A673 (cell line): ENCODE results near the gene ZBTB7B. TPM values are rescaled to one million over a fixed set of nuclear protein-coding genes. Genes with fewer than 3 reads are reported as not detected.
A peak's percentile ranks its signal among the peaks of the same experiment; 100 is the strongest.

Experiments used
- BruUV-seq: library from RNA; stranded (reverse); fragments of 400-500 nt; replicated peaks from 2 replicates; lab custom pipeline; 2021; lab: Mats Ljungman, UMichigan
- CTCF ChIA-PET: fragments of 300-600 bp; sonication (Branson Sonifier 250); formaldehyde crosslinking; loops from one replicate; lab custom pipeline; 2022; ENCODE audit warnings: antibody characterized with exemption; lab: Charles Lee
- POLR2A ChIA-PET: fragments of 300-600 bp; sonication (Branson Sonifier 250); formaldehyde crosslinking; loops from one replicate; lab custom pipeline; 2022; ENCODE audit warnings: antibody characterized with exemption; ENCODE audit not compliant: low non-redundant PET; lab: Charles Lee
- DNase-seq: peaks from one replicate; pipeline ENCODE4 v3.0.0-alpha.2; 2015; ENCODE audit warnings: low spot score
- H3K27ac ChIP-seq: fragments of 200-600 bp; sonication (generic); 2 replicates; pipeline ENCODE4 v1.5.1; 2016; ENCODE audit warnings: mixed run types, low read depth, mild to moderate bottlenecking, mixed read lengths, antibody characterized with exemption, low read length; ENCODE audit not compliant: poor library complexity, severe bottlenecking
- H3K27me3 ChIP-seq: fragments of 200-600 bp; sonication (generic); replicated peaks from 2 replicates; pipeline ENCODE4 v1.6.1; 2017; ENCODE audit warnings: mixed run types, low read depth, mild to moderate bottlenecking, mixed read lengths, antibody characterized with exemption, low read length; ENCODE audit not compliant: insufficient read depth, poor library complexity
- H3K36me3 ChIP-seq: fragments of 200-600 bp; sonication (generic); 2 replicates; pipeline ENCODE4 v1.6.1; 2016; ENCODE audit warnings: mixed run types, mild to moderate bottlenecking, mixed read lengths, antibody characterized with exemption, low read length; ENCODE audit not compliant: insufficient read depth, poor library complexity, severe bottlenecking
- H3K4me1 ChIP-seq: fragments of 200-600 bp; sonication (generic); 2 replicates; pipeline ENCODE4 v1.6.1; 2017; ENCODE audit warnings: mixed run types, mild to moderate bottlenecking, mixed read lengths, antibody characterized with exemption, low read length; ENCODE audit not compliant: insufficient read depth, poor library complexity, severe bottlenecking
- H3K4me3 ChIP-seq: fragments of 200-600 bp; sonication (generic); 2 replicates; pipeline ENCODE4 v1.5.1; 2016; ENCODE audit warnings: low read depth, mixed run types, mild to moderate bottlenecking, mixed read lengths, low read length; ENCODE audit not compliant: poor library complexity, severe bottlenecking
- H3K9me3 ChIP-seq: fragments of 200-600 bp; sonication (generic); 2 replicates; pipeline ENCODE4 v1.6.1; 2016; ENCODE audit warnings: mixed run types, low read depth, mild to moderate bottlenecking, mixed read lengths, antibody characterized with exemption, low read length; ENCODE audit not compliant: poor library complexity, severe bottlenecking
- EZH2 ChIP-seq: fragments of 200-600 bp; sonication (generic); IDR thresholded peaks from 2 replicates; pipeline ENCODE4 v1.6.1; 2017; ENCODE audit warnings: borderline replicate concordance, low read depth, mild to moderate bottlenecking, mixed read lengths, antibody characterized with exemption, low read length; ENCODE audit not compliant: poor library complexity, severe bottlenecking
- intact Hi-C: fragments of 100-400 bp; cut with micrococcal nuclease; formaldehyde crosslinking; loops from one replicate; pipeline ENCODE4 v1.10.0; 2022; ENCODE audit not compliant: unreplicated experiment
- total RNA-seq: library from RNA; stranded (reverse); gene quantifications from 2 replicates; pipeline ENCODE4 v1.2.3, GENCODE V29; 2021
- TF ChIP-seq, protein P1 (sequence below): fragments of 300-800, 200-600 bp; sonication (generic); conservative IDR thresholded peaks from 2 replicates; pipeline ENCODE4 v1.5.1; 2017; ENCODE audit warnings: low read depth, mild to moderate bottlenecking, antibody characterized with exemption, low read length, moderate library complexity, mixed read lengths

Gene ZBTB7B
- total RNA-seq, 1 experiment from 2014 or later, result 19.2 TPM

GRCh38 chr1:155063550-155064110 lies 61.0 kb downstream of the ZBTB7B start, which contains the start of gene EFNA4:
Gene EFNA4 (plus strand): TSS chr1:155063740. CDS start chr1:155063824, 84 bp downstream.
- POLR2A ChIA-PET, result no interaction called here
- H3K36me3 ChIP-seq, result no peaks in the 10 kb centered on the region
- peaks cover 31% of the 10 kb centered on the region for H3K4me1 ChIP-seq
- no peaks in the 10 kb centered on the region for H3K27me3 ChIP-seq
- TF ChIP-seq EZH2, result no peak
- TF ChIP-seq, protein P1, sequence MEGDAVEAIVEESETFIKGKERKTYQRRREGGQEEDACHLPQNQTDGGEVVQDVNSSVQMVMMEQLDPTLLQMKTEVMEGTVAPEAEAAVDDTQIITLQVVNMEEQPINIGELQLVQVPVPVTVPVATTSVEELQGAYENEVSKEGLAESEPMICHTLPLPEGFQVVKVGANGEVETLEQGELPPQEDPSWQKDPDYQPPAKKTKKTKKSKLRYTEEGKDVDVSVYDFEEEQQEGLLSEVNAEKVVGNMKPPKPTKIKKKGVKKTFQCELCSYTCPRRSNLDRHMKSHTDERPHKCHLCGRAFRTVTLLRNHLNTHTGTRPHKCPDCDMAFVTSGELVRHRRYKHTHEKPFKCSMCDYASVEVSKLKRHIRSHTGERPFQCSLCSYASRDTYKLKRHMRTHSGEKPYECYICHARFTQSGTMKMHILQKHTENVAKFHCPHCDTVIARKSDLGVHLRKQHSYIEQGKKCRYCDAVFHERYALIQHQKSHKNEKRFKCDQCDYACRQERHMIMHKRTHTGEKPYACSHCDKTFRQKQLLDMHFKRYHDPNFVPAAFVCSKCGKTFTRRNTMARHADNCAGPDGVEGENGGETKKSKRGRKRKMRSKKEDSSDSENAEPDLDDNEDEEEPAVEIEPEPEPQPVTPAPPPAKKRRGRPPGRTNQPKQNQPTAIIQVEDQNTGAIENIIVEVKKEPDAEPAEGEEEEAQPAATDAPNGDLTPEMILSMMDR, result no peak
- peak within 1 kb of the TSS; percentile 89 for H3K27ac ChIP-seq
- CTCF ChIA-PET, result interaction anchor here (0.8 to 3.8 kb wide), 2 partner anchors 15 to 21 kb away, joined by 3 to 35 read pairs; partner anchors contain the start of gene EFNA3
- peak; percentile 96 for DNase-seq
- H3K9me3 ChIP-seq, result no peaks in the 10 kb centered on the region
- BruUV-seq, result no TSS peak
- intact Hi-C loops, result loop anchor here (1.0 to 5.0 kb wide), 4 partner anchors 21 to 581 kb away; partner anchors contain the start of genes PYGO2 and UBE2Q1
- peak within 1 kb of the TSS; percentile 81 for H3K4me3 ChIP-seq

GRCh38 chr1:155064111-155064831 lies 61.7 kb downstream of the ZBTB7B start:
- Histone ChIP-seq H3K27me3 (no peaks in the 10 kb centered on the region), H3K4me3 (peak overlapping the region; percentile 81), H3K4me1 (peaks cover 31% of the 10 kb centered on the region), H3K27ac (peak overlapping the region; percentile 89), H3K9me3 (no peaks in the 10 kb centered on the region), H3K36me3 (peaks cover 5% of the 10 kb centered on the region)
- TSS peak; percentile 82 for BruUV-seq
- CTCF ChIA-PET, result interaction anchor here (0.6 to 3.8 kb wide), 3 partner anchors 21 to 119 kb away, joined by 3 to 35 read pairs (median 4); no protein-coding TSS in a partner anchor
- TF ChIP-seq EZH2, result no peak
- TF ChIP-seq, protein P1, result no peak
- DNase-seq, result peak; percentile 67
- POLR2A ChIA-PET, result no interaction called here
- intact Hi-C loops, result loop anchor here (5.0 kb wide), 3 partner anchors 102 to 582 kb away; partner anchors contain the start of genes PYGO2 and UBE2Q1

DNA sequence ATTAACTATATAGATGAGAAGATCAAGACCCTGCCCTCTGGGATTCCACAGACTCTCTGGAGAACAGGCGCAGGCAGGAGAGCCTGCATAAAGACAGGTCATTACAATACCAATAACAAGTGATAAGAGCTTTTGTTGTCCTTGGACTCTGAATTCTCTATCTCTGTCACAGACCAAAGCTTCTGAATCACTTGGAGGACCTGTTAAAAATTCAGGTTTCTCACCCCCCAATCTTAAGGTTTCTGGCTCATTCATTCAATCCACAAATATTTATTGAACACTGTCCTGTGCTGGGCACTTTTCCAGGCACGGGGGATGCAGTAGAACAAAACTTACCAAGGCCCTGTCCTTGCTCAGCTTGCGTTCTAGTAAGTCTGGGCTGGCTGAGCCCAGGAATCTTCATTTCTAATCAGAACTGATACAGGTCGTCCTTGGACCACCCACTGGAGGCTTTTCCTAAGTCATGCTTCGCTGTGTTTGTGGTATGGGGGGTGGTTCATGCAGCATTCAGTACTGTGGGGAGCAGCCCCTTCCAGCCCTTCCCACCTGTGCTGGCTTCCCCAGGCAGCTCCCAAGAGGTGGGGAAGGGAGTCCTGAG lies 62.3 kb downstream of the ZBTB7B start:
- H3K4me3 ChIP-seq, result peak overlapping the region; percentile 81
- no peak overlapping the region for H3K27ac ChIP-seq
- peaks cover 5% of the 10 kb centered on the region for H3K36me3 ChIP-seq
- intact Hi-C loops, result loop anchor here (5.0 kb wide), 3 partner anchors 103 to 583 kb away; partner anchors contain the start of genes PYGO2 and UBE2Q1
- H3K4me1 ChIP-seq, result peaks cover 33% of the 10 kb centered on the region
- H3K27me3 ChIP-seq, result no peaks in the 10 kb centered on the region
- ChIA-PET POLR2A (no interaction called here), CTCF (interaction anchor here (0.6 to 1.0 kb wide), 2 partner anchors 26 to 118 kb away, joined by 3 to 4 read pairs; no protein-coding TSS in a partner anchor)
- no peaks in the 10 kb centered on the region for H3K9me3 ChIP-seq
- no peak for DNase-seq
- TF ChIP-seq EZH2, result no peak
- TF ChIP-seq, protein P1, result no peak
- no TSS peak for BruUV-seq
